Right cardiac atrium (tissue), 5 donors: ENCODE results near the gene MTREX. TPM values are rescaled to one million over a fixed set of nuclear protein-coding genes. Genes with fewer than 3 reads are reported as not detected.
"Not testable (repeated sequence)": the region's sequence is repeated elsewhere in the genome, so short reads cannot be mapped to it uniquely, and the experiment has no call there.

Experiments
- ATAC-seq, 2 donors: fragments of 200-7000 bp; cut with Tn5 transposase; one replicate each; pipeline versions ENCODE4 v1.8.0 to v1.9.1; 2020; ENCODE audit warnings: moderate library complexity in 2 of 2, mild to moderate bottlenecking in 1 of 2
- DNase-seq, 3 donors: peaks; one replicate each; pipeline ENCODE4 v3.0.0-alpha.2; 2020
- H3K27ac ChIP-seq: one replicate; pipeline ENCODE4 v1.5.1; 2013; ENCODE audit warnings: mild to moderate bottlenecking, low read length, control low read depth, moderate library complexity
- H3K27me3 ChIP-seq: one replicate; pipeline ENCODE4 v1.6.1; 2013; ENCODE audit not compliant: control insufficient read depth, insufficient read depth
- H3K4me1 ChIP-seq: one replicate; pipeline ENCODE4 v1.6.1; 2013; ENCODE audit warnings: low read length; ENCODE audit not compliant: control insufficient read depth, insufficient read depth
- H3K4me3 ChIP-seq: one replicate; pipeline ENCODE4 v1.5.1; 2013; ENCODE audit warnings: low read length, control low read depth
- H3K9me3 ChIP-seq: one replicate; pipeline ENCODE4 v1.6.1; 2013; ENCODE audit warnings: low read length; ENCODE audit not compliant: control insufficient read depth
- WGBS: extraction: QIAGEN DNeasy Blood & Tissue Kit; methylation state at CpG from one replicate; pipeline ENCODE4 v1.1.7; 2013; 5-methylcytosine and 5-hydroxymethylcytosine counted together
- intact Hi-C, 4 donors: fragments of 100-400 bp; cut with DNase I; formaldehyde crosslinking; loops; one replicate each; pipeline versions ENCODE4 v1.11.0 to v1.14.0; 2022 to 2023
- polyA plus RNA-seq: library from polyadenylated mRNA; stranded (reverse); fragments of 200-250 nt; gene quantifications from one replicate; pipeline ENCODE4 v1.2.3, GENCODE V29; 2013
- total RNA-seq, 4 donors: library from RNA; stranded (reverse); fragmentation: NEBNext Ultra II Directional; extraction: Animal tissue kit (Norgen Biotek cat#: 25700); gene quantifications; one replicate each; pipeline ENCODE4 v1.2.1, GENCODE V29; 2021
- donor health status: healthy with polysubstance abuse.
- donor health status: DM: no; HTN: yes; CAD: no.
- donor health status: DM: no; HTN: no; CAD: no.
- donor health status: DM: no; HTN: yes; CAD: no; lungs with severe emphysema.
- donor health status: DM: yes; HTN: yes; CAD: no.

Gene MTREX
- total and polyA plus RNA-seq, 5 donors: 22.2 to 65.6 (median 62.5) TPM

GRCh38 chr5:55305345-55305744, 2.4 kb upstream of the MTREX start:
- H3K4me1 ChIP-seq: peaks cover 2% of the 10 kb centered on the region
- 55% methylated on average over 4 of the region's 4 CpGs for WGBS
- intact Hi-C loops: no loop called here

GRCh38 chr5:55306641-55307382, 977 bp upstream of the MTREX start:
- no peak for DNase-seq
- intact Hi-C loops: no loop called here
- peak overlapping the region; percentile 91 for H3K27ac ChIP-seq
- peak overlapping the region; percentile 88 for H3K4me3 ChIP-seq
- H3K9me3 ChIP-seq: no peaks in the 10 kb centered on the region
- peaks cover 2% of the 10 kb centered on the region for H3K4me1 ChIP-seq
- peak in 1 of 2 donors; percentile 6 for ATAC-seq
- 7% methylated on average over 12 of the region's 12 CpGs for WGBS
- H3K27me3 ChIP-seq: no peaks in the 10 kb centered on the region

More at GRCh38 chr5:55305345-55305744, 2.4 kb upstream of the MTREX start:
- Histone ChIP-seq H3K4me3 (no peak overlapping the region), H3K27ac (no peak overlapping the region), H3K9me3 (no peaks in the 10 kb centered on the region), H3K27me3 (no peaks in the 10 kb centered on the region)
- ATAC-seq: no peak
- DNase-seq: no peak

GRCh38 chr5:55308254-55308836, 556 bp downstream of the MTREX start:
- peak overlapping the region; percentile 91 for H3K27ac ChIP-seq
- H3K4me1 ChIP-seq: peaks cover 3% of the 10 kb centered on the region
- no peaks in the 10 kb centered on the region for H3K27me3 ChIP-seq
- H3K4me3 ChIP-seq: peak overlapping the region; percentile 88
- ATAC-seq (peak in 1 of 2 donors; percentile 2), DNase-seq (no peak)
- intact Hi-C loops: no loop called here
- H3K9me3 ChIP-seq: no peaks in the 10 kb centered on the region
- WGBS: under 1% methylated on average over 13 of the region's 13 CpGs

- Histone ChIP-seq H3K27me3 (no peaks in the 10 kb centered on the region), H3K4me1 (peaks cover 7% of the 10 kb centered on the region), H3K4me3 (no peak overlapping the region), H3K27ac (no peak overlapping the region), H3K9me3 (no peaks in the 10 kb centered on the region)
- ATAC-seq (no peak), DNase-seq (no peak)
- WGBS: 70% methylated on average over 5 of the region's 5 CpGs
- intact Hi-C loops: no loop called here
Measured at GRCh38 chr5:55313870-55314617, 6.3 kb downstream of the MTREX start.

- no peaks in the 10 kb centered on the region for H3K27me3 ChIP-seq
- intact Hi-C loops: no loop called here
- peaks cover 7% of the 10 kb centered on the region for H3K4me1 ChIP-seq
- no peak overlapping the region for H3K4me3 ChIP-seq
- no peak overlapping the region for H3K27ac ChIP-seq
- WGBS: 98% methylated on average over 2 of the region's 2 CpGs
- DNase-seq (no peak), ATAC-seq (no peak)
- no peaks in the 10 kb centered on the region for H3K9me3 ChIP-seq
Measured at GRCh38 chr5:55316289-55316688, 8.5 kb downstream of the MTREX start.

- Histone ChIP-seq H3K4me3 (no peak overlapping the region), H3K4me1 (peaks cover 10% of the 10 kb centered on the region), H3K9me3 (no peaks in the 10 kb centered on the region), H3K27ac (no peak overlapping the region), H3K27me3 (no peaks in the 10 kb centered on the region)
- intact Hi-C loops: no loop called here
- ATAC-seq (no peak), DNase-seq (no peak)
Measured at GRCh38 chr5:55316837-55317236, 9.0 kb downstream of the MTREX start.

GRCh38 chr5:55318237-55318636, 10.4 kb downstream of the MTREX start:
- WGBS: 97% methylated on average over 4 of the region's 4 CpGs
- intact Hi-C loops, H3K27ac ChIP-seq, H3K4me3 ChIP-seq, H3K27me3 ChIP-seq, H3K9me3 ChIP-seq, DNase-seq, H3K4me1 ChIP-seq, ATAC-seq: not testable (repeated sequence)

- H3K4me3 ChIP-seq: no peak overlapping the region
Measured at GRCh38 chr5:55319491-55319890, 11.7 kb downstream of the MTREX start.

GRCh38 chr5:55320571-55320970, 12.8 kb downstream of the MTREX start:
- ATAC-seq: no peak

More at GRCh38 chr5:55319491-55319890, 11.7 kb downstream of the MTREX start:
- DNase-seq (no peak), ATAC-seq (no peak)
- Histone ChIP-seq H3K27ac (no peak overlapping the region), H3K27me3 (no peaks in the 10 kb centered on the region), H3K4me1 (peaks cover 5% of the 10 kb centered on the region), H3K9me3 (no peaks in the 10 kb centered on the region)
- intact Hi-C loops: no loop called here
- WGBS: 69% methylated on average over 1 of the region's 1 CpG

GRCh38 chr5:55324006-55324405, 16.2 kb downstream of the MTREX start:
- Histone ChIP-seq H3K27ac (no peak overlapping the region), H3K27me3 (no peaks in the 10 kb centered on the region), H3K9me3 (no peaks in the 10 kb centered on the region), H3K4me3 (no peak overlapping the region), H3K4me1 (peaks cover 3% of the 10 kb centered on the region)
- DNase-seq: no peak
- intact Hi-C loops: no loop called here
- no peak for ATAC-seq

More at GRCh38 chr5:55320571-55320970, 12.8 kb downstream of the MTREX start:
- Histone ChIP-seq H3K27ac (no peak overlapping the region), H3K9me3 (no peaks in the 10 kb centered on the region), H3K4me3 (no peak overlapping the region), H3K4me1 (peaks cover 3% of the 10 kb centered on the region), H3K27me3 (no peaks in the 10 kb centered on the region)
- intact Hi-C loops: no loop called here
- DNase-seq: no peak
- WGBS: 63% methylated on average over 4 of the region's 4 CpGs

GRCh38 chr5:55324815-55325418, 17.1 kb downstream of the MTREX start:
- peaks cover 3% of the 10 kb centered on the region for H3K4me1 ChIP-seq
- intact Hi-C loops: no loop called here
- ATAC-seq (peak in 1 of 2 donors; percentile 56), DNase-seq (no peak)
- no peaks in the 10 kb centered on the region for H3K9me3 ChIP-seq
- WGBS: 94% methylated on average over 1 of the region's 1 CpG
- H3K27me3 ChIP-seq: no peaks in the 10 kb centered on the region
- no peak overlapping the region for H3K4me3 ChIP-seq
- H3K27ac ChIP-seq: no peak overlapping the region
